Neural cell (in vitro differentiated cells): ENCODE measurements around the gene TECPR2. TPM values are rescaled to one million over a fixed set of nuclear protein-coding genes. Genes with fewer than 3 reads are reported as not detected.

Experiments
- H2AFZ ChIP-seq: fragments of 200-600, 300-800 bp; sonication (generic), shearing (Covaris generic); 2 replicates; pipeline ENCODE4 v1.6.0; 2014; ENCODE audit warnings: low read depth, mild to moderate bottlenecking, antibody characterized with exemption, low read length, moderate library complexity
- H3F3A ChIP-seq: fragments of 200-600 bp; shearing (Covaris generic); 2 replicates; pipeline ENCODE4 v1.6.1; 2016; ENCODE audit warnings: mild to moderate bottlenecking, moderate library complexity, mixed read lengths, antibody characterized with exemption, low read length; ENCODE audit not compliant: insufficient read depth, poor library complexity, severe bottlenecking
- H3K27ac ChIP-seq: fragments of 200-600, 300-800 bp; sonication (generic), shearing (Covaris generic); 2 replicates; pipeline ENCODE4 v1.5.1; 2014; ENCODE audit warnings: mild to moderate bottlenecking, low read length, moderate library complexity
- H3K27me3 ChIP-seq: fragments of 300-800, 200-600 bp; sonication (generic), shearing (Covaris generic); 2 replicates; pipeline ENCODE4 v1.6.0; 2014; ENCODE audit warnings: mild to moderate bottlenecking, low read depth, low read length, moderate library complexity; ENCODE audit not compliant: insufficient read depth
- H3K36me3 ChIP-seq: fragments of 300-800, 200-600 bp; sonication (generic), shearing (Covaris generic); 2 replicates; pipeline ENCODE4 v1.5.1; 2014; ENCODE audit warnings: mild to moderate bottlenecking, antibody characterized with exemption, low read length, moderate library complexity; ENCODE audit not compliant: insufficient read depth
- H3K4me2 ChIP-seq: fragments of 300-800, 200-600 bp; sonication (generic), shearing (Covaris generic); 2 replicates; pipeline ENCODE4 v1.6.0; 2014; ENCODE audit warnings: mild to moderate bottlenecking, low read length
- H3K4me3 ChIP-seq: fragments of 300-800, 200-600 bp; sonication (generic), shearing (Covaris generic); 2 replicates; pipeline ENCODE4 v1.5.1; 2014; ENCODE audit warnings: mild to moderate bottlenecking, low read length, moderate library complexity
- H3K79me2 ChIP-seq: fragments of 200-600 bp; shearing (Covaris generic); replicated peaks from 2 replicates; pipeline ENCODE4 v1.6.0; 2014; ENCODE audit warnings: mild to moderate bottlenecking, low read length, moderate library complexity; ENCODE audit not compliant: insufficient read depth
- H3K9ac ChIP-seq: fragments of 300-800, 200-600 bp; sonication (generic), shearing (Covaris generic); 2 replicates; pipeline ENCODE4 v1.6.1; 2016; ENCODE audit warnings: mild to moderate bottlenecking, low read length, mixed read lengths
- H3K9me2 ChIP-seq: fragments of 200-600 bp; shearing (Covaris generic); 2 replicates; pipeline ENCODE4 v1.6.1; 2016; ENCODE audit warnings: mild to moderate bottlenecking, low read length, mixed read lengths; ENCODE audit not compliant: insufficient read depth
- H3K9me3 ChIP-seq: fragments of 200-600, 300-800 bp; sonication (generic), shearing (Covaris generic); 2 replicates; pipeline ENCODE4 v1.6.1; 2016; ENCODE audit warnings: mild to moderate bottlenecking, mixed run types, low read length, moderate library complexity, mixed read lengths
- H4K20me1 ChIP-seq: fragments of 200-600 bp; shearing (Covaris generic); 2 replicates; pipeline ENCODE4 v1.6.1; 2016; ENCODE audit warnings: mild to moderate bottlenecking, mixed run types; ENCODE audit not compliant: insufficient read depth
- CTCF ChIP-seq: fragments of 450-650 bp; IDR thresholded peaks from 2 replicates; pipeline ENCODE4 v1.5.1; 2014; ENCODE audit warnings: antibody characterized with exemption, mild to moderate bottlenecking, moderate library complexity; ENCODE audit not compliant: poor library complexity, severe bottlenecking
- EP300 ChIP-seq: fragments of 450-650 bp; conservative IDR thresholded peaks from 2 replicates; pipeline ENCODE4 v1.6.1; 2014; ENCODE audit warnings: antibody characterized with exemption, mild to moderate bottlenecking, moderate library complexity; ENCODE audit not compliant: poor library complexity, severe bottlenecking
- EZH2 ChIP-seq: fragments of 200-600, 300-800 bp; shearing (Covaris generic), sonication (generic); IDR thresholded peaks from 2 replicates; pipeline ENCODE4 v1.6.1; 2014; ENCODE audit warnings: antibody characterized with exemption, low read length, borderline replicate concordance, mild to moderate bottlenecking; ENCODE audit not compliant: insufficient read depth, poor library complexity, severe bottlenecking
- MXI1 ChIP-seq: fragments of 450-650 bp; conservative IDR thresholded peaks from 2 replicates; pipeline ENCODE4 v1.6.1; 2014; ENCODE audit warnings: antibody characterized with exemption, mild to moderate bottlenecking; ENCODE audit not compliant: poor library complexity, severe bottlenecking
- POLR2AphosphoS5 ChIP-seq: IDR thresholded peaks from 2 replicates; pipeline ENCODE4 v1.6.1; 2012
- RAD21 ChIP-seq: fragments of 450-650 bp; conservative IDR thresholded peaks from 2 replicates; pipeline ENCODE4 v1.6.1; 2014; ENCODE audit warnings: antibody characterized with exemption, mild to moderate bottlenecking, moderate library complexity
- REST ChIP-seq: IDR thresholded peaks from 2 replicates; pipeline ENCODE4 v1.6.1; 2012; ENCODE audit warnings: borderline replicate concordance
- SMC3 ChIP-seq: fragments of 450-650 bp; conservative IDR thresholded peaks from 2 replicates; pipeline ENCODE4 v1.6.1; 2014; ENCODE audit warnings: antibody characterized with exemption, mild to moderate bottlenecking, moderate library complexity; ENCODE audit not compliant: poor library complexity
- TAF1 ChIP-seq: IDR thresholded peaks from 2 replicates; pipeline ENCODE4 v1.6.1; 2012; ENCODE audit warnings: low read depth
- polyA plus RNA-seq: library from polyadenylated mRNA; depleted of rRNA; stranded (reverse); fragments of >200 nt; gene quantifications from 2 replicates; pipeline ENCODE4 v1.2.3, GENCODE V29; 2014

Gene TECPR2
- polyA plus RNA-seq, 1 donor from 2014 or later = 7.0 TPM

GRCh38 chr14:102481791-102482238 is 119.1 kb downstream of the TECPR2 start:
- H3K79me2 ChIP-seq = no peaks in the 10 kb centered on the region
- no peaks in the 10 kb centered on the region for H3K27me3 ChIP-seq
- H3K4me2 ChIP-seq = no peak overlapping the region
- H3F3A ChIP-seq = no peaks in the 10 kb centered on the region
- TF ChIP-seq SMC3 (no peak), REST (no peak), TAF1 (no peak), RAD21 (no peak), POLR2AphosphoS5 (no peak)
- H3K36me3 ChIP-seq = no peaks in the 10 kb centered on the region
- H3K9me2 ChIP-seq = no peaks in the 10 kb centered on the region
- no peaks in the 10 kb centered on the region for H4K20me1 ChIP-seq
- H3K9ac ChIP-seq = no peak overlapping the region
- no peak overlapping the region for H2AFZ ChIP-seq
- no peak overlapping the region for H3K27ac ChIP-seq
- no peak overlapping the region for H3K4me3 ChIP-seq
- no peaks in the 10 kb centered on the region for H3K9me3 ChIP-seq

- no peak overlapping the region for H3K9ac ChIP-seq
- no peaks in the 10 kb centered on the region for H3F3A ChIP-seq
- no peak overlapping the region for H2AFZ ChIP-seq
- no peaks in the 10 kb centered on the region for H3K36me3 ChIP-seq
- no peaks in the 10 kb centered on the region for H3K79me2 ChIP-seq
- H3K9me2 ChIP-seq = no peaks in the 10 kb centered on the region
- no peak overlapping the region for H3K4me3 ChIP-seq
- TF ChIP-seq POLR2AphosphoS5 (no peak), TAF1 (no peak), EP300 (no peak), MXI1 (no peak), SMC3 (no peak), CTCF (no peak), EZH2 (no peak), REST (no peak), RAD21 (no peak)
- no peak overlapping the region for H3K4me2 ChIP-seq
- no peak overlapping the region for H3K27ac ChIP-seq
- no peaks in the 10 kb centered on the region for H3K9me3 ChIP-seq
- H4K20me1 ChIP-seq = no peaks in the 10 kb centered on the region
- H3K27me3 ChIP-seq = no peaks in the 10 kb centered on the region
These were observed 121.6 kb downstream of the TECPR2 start for GRCh38 chr14:102484316-102484715.
